GM18868 (cell line): ENCODE results near the gene DENND4A.

Experiments
- ATAC-seq: cut with Tn5 transposase; IDR thresholded peaks from one replicate; pipeline ENCODE4 v1.9.1; 2021; ENCODE audit warnings: mild to moderate bottlenecking, moderate library complexity; ENCODE audit not compliant: unreplicated experiment

Gene DENND4A

DNA sequence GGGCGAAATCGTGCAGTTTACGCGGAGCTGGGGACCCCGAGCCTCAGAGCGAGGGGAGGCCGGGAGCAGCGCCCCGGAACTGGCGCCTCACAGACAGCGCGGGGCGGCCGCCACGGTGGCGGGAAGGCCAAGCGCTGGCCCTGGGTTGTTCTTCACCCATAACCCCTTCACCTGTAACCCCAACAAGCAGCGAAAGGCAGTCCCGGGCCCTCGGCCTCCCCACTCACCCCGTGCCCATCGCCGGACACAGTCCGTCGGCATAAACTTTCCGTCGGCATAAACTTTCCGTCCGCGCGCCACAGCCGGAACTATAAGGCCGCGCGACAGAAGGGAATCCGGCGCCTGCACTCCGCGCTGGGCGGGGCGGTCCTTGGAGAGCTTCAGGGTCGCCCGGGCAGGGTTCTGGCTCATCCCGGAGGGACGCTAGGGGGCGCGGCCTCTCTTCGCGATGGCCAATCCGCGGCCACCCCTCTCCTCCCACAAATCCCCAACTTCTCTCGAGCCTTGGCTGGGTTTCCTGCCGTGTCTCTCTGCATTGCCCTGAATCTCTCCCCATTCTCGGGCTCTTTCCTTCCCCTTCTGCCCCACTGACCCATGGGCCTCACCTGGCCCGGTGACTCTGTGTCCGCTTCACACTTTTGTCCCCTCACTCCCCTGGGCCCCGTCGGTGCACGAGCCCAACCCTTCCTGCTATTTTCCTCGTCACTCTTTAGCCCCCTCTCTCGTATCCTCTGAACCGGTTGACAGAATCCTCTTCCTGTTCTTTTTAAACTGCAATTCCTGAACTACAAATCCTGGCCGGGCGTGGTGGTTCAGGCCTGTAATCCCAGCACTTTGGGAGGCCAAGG lies 181.0 kb downstream of the DENND4A start, which contains the start of gene INTS14:
Gene INTS14 (minus strand): TSS at position 261 of the 848 bp plus-strand sequence. CDS start 3,751 bp downstream, outside the sequence.
- ATAC-seq = peak; percentile 90
